ENCODE results near the gene JMJD4. TPM values are rescaled to one million over a fixed set of nuclear protein-coding genes. Genes with fewer than 3 reads are reported as not detected.

JMJD4 gene
- total RNA-seq, 1 experiment from 2014 or later = 23.4 TPM

DNA sequence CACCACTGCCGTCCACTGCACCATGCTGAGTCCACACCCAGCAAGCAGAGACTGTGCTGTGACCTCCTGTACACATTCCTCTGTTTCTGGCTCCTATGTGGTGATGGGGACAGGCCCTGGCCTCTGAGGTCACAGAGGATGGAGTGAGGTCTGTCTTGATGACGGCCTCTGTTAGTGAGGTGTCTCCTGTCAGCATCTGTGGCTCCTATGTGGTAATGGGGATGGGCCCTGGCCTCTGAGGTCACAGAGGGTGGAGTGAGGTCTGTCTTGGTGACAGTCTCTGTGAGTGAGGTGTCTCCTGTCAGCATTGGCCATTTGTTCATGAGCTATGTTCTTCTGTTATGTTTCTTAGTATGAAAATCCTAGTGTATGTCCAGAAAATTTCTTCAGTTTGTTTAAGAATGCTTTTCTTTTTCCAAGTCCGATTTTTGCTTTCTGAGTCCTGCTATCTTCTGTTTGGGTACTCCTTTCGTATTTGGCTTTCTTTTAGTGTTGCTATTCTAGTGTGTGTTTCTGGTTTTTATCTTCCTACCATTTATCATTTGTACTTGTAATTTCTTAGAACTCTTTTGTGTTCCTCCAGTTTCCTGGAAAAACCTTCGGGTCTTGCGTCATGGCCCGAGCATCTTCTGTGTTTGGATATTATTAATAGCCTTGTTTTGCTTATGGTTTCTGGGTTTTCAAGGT lies 13.5 kb upstream of the JMJD4 start:
- Histone ChIP-seq H3K4me3 (no peak overlapping the region), H3K4me1 (no peaks in the 10 kb centered on the region), H3K27ac (no peak overlapping the region), H3K27me3 (no peaks in the 10 kb centered on the region), H3K36me3 (peaks cover 33% of the 10 kb centered on the region), H3K9me3 (replicated peaks) (no peaks in the 10 kb centered on the region)
- DNase-seq = no peak

DNA sequence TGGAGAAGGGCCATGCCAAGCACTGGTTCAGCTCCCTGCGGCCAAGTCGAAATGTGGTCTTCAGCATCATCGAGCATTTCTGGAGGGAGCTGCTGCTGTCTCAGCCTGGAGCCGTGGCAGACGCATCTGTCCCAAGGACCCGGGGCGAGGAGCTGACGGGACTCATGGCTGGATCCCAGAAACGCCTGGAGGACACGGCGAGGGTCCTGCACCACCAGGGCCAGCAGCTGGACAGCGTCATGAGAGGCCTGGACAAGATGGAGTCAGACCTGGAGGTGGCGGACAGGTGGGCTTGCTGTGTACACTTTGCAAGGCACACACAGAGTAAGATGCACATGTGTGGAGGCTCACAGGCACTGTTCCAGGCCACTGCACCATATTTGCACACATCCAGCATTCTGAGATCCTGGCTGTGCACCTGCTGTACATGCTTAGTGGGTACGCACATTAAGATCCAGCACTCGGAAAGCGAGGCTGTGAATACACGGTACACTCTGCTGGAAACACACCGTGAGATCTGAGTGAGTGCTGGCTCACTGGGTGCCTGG lies 12.9 kb upstream of the JMJD4 start:
- H3K9me3 ChIP-seq (replicated peaks) = no peaks in the 10 kb centered on the region
- no peak for DNase-seq
- no peaks in the 10 kb centered on the region for H3K27me3 ChIP-seq
- peaks cover 27% of the 10 kb centered on the region for H3K36me3 ChIP-seq
- H3K4me3 ChIP-seq = no peak overlapping the region
- no peaks in the 10 kb centered on the region for H3K4me1 ChIP-seq
- H3K27ac ChIP-seq = no peak overlapping the region

DNA sequence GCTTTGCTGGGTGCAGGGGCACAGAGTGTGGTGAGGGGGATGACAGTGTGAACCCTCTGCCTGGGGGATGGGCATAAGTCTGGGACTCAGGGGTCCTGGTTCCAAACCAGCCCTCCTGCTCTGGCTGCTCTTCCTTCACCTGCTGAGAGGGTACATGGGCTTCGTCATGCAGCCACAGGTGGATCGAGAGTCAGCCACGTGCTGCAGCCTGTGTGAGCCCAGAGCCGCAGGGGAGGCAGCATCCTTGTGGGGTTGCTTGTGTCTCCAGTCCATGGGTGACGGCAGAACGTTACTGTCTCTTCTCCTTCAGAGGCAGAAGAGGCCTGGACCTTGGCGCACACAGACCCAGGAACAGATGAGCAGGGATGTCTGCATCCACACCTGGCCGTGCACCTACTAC lies 12.3 kb upstream of the JMJD4 start:
- peaks cover 27% of the 10 kb centered on the region for H3K36me3 ChIP-seq
- no peak overlapping the region for H3K4me3 ChIP-seq
- no peaks in the 10 kb centered on the region for H3K27me3 ChIP-seq
- no peak for DNase-seq
- H3K4me1 ChIP-seq = no peaks in the 10 kb centered on the region
- H3K27ac ChIP-seq = no peak overlapping the region
- H3K9me3 ChIP-seq (replicated peaks) = no peaks in the 10 kb centered on the region

DNA sequence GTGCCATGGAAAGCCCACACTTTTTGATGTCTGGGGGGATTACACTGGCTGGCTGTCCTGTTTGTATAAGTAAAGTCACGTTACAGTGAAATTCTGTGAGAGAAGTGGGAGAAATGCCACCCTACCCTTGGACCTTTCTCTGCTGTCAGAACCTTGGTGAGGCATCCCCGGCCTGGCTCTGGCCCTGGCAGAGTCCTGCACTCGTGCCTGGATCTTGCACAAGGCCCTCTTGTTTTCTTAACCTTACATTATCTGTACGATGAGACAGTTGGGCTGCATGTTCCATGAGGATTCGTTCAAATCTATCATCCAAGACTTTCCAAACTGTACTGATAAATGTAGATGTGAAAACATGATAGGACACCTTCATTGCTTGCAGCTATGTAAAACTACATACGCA lies 11.6 kb upstream of the JMJD4 start:
- no peak for DNase-seq
- Histone ChIP-seq H3K36me3 (peaks cover 23% of the 10 kb centered on the region), H3K27ac (no peak overlapping the region), H3K27me3 (no peaks in the 10 kb centered on the region), H3K9me3 (replicated peaks) (no peaks in the 10 kb centered on the region), H3K4me1 (no peaks in the 10 kb centered on the region), H3K4me3 (no peak overlapping the region)

DNA sequence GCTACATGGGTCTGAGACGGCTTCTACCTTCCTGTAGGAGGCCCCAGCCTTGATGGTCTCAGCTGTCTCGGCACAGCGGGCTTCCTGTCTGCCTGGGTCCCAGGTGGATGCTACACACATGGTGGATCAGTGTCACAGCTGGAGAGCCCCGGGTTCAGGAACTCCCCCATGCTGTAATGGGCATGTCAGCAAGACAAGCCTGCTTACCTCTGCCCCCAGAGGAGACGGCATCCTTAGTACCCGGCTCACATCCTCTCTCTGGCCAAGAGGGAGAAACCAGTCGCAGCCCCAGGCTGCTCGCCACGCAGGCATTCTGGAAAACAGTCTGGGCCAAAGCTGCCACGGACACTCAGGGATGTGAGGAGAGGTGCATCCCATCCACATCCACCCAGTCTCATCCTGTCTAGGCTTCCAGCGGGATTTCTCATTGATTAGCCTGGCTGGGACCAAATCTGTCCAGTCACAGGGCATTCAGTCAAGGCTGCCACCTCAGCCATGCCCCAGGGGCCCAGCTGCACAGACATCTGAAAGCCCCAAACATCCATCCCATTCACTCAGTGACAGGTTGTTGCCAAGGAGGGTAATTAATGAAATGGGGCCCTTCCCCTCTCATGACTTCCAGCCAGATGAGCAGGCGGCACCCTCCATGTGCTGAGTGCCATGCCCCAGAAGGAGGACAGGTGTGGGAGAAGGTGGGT lies 10.6 kb upstream of the JMJD4 start:
- Histone ChIP-seq H3K4me1 (no peaks in the 10 kb centered on the region), H3K27ac (no peak overlapping the region), H3K27me3 (no peaks in the 10 kb centered on the region), H3K4me3 (no peak overlapping the region), H3K9me3 (replicated peaks) (no peaks in the 10 kb centered on the region), H3K36me3 (peaks cover 17% of the 10 kb centered on the region)
- DNase-seq = no peak

DNA sequence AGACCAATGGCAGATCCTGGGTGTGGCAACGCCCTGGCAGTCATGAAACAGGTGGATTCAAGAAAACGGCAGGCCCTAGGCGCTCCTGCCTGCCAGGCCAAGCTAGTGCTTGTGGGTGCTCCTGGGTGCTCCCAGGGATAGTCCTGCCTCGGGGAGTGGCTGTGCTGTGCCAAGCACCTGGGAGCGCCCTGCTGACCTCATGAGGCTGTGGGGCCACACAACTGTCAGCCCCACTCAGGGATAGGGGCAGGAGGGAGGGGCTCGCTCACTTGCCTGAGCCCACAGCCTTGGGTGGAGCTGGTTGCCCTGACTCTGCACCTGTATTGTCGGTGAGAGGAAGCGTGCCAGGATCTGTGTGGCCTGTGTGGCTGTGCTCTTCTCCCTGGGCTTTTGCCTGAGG lies 9.6 kb upstream of the JMJD4 start:
- no peak for DNase-seq
- H3K36me3 ChIP-seq = peaks cover 15% of the 10 kb centered on the region; the same call in 1 of the 2 replicates

DNA sequence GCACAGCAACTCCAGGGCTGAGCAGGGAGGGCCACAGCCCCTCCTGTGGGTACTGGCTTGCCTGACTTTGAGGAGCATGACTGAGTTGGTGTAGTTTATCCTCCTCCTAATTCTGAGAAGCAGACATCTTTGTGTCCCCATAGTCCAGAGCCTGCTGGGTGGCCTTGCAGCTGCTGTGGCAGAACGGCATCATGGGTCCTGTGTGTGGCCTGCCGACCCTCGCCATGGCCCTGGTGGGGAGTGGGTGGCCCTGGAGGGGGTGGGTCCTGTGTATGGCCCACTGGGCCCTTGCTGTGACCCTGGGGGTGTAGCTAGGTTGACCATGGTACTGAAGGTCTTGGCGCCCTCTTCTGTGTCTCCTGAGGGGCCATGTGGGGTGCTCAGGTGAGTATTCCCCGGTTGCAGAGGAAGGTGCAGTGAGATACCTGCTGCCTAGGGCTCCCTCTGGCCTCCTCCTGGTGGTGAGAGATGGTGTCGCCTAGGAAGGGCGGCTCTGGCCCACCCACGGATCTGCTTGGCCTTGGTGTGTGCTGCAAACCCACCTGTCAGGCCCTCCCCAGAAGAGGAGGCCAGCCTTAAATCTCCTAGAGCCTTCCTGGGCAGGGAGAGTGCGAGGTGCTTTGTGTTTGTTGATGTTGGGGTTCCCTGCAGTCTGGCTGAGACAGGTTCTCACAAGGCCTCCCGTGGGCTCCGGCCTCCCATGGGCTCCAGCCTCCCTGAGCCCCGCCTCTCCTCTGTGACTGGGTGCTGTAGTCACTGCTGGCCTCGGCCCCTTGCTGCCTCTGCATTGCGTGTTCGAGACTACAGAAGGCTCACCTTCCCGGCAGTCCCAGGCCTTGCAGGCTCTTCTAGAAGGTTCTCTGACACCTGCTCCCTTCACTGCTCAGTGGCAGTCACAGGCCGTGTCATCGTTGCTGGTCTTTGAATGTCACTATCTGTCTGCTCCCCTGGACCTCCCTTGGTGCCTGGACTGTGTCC lies 7.9 kb upstream of the JMJD4 start:
- no peak for DNase-seq
- Histone ChIP-seq H3K4me1 (no peaks in the 10 kb centered on the region), H3K27me3 (no peaks in the 10 kb centered on the region)

More for the DNA sequence above, 9.6 kb upstream of the JMJD4 start:
- Histone ChIP-seq H3K27me3 (no peaks in the 10 kb centered on the region), H3K4me3 (no peak overlapping the region), H3K27ac (no peak overlapping the region), H3K4me1 (no peaks in the 10 kb centered on the region), H3K9me3 (replicated peaks) (no peaks in the 10 kb centered on the region)

DNA sequence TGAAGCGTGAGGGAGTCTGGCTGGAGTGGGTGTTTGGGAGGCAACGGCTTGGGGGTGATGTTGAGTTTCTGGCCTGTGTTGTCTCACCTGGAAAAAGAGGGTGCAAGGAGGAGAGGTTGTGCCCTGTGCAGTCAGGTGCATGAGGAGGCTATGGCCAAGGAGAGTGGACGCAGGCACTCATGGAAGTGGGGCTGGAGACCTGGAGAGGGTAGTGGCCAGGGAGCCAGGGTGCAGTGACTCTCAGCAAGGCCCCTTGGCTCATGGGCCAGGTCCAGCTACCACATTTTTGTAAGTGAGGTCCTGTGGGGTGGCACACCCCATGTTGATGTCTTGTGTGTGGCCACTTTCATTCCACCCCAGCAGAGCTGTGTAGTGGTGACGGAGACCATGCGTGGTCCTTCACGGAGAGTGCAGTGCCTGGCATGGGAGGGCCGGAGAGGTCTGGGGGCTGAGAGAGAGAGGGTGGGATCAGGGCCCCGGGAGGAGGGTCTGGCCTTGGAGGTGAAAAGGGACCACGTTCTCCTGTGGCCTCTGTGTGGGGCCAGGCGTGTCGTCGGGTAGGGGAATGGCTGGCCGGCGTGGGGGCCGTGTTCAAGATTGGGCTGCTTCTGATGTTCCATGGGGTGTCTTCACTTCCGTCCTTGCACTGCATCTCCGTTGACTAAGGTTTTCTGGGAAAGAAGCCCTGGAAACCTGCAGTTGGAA lies 6.2 kb upstream of the JMJD4 start:
- Histone ChIP-seq H3K27me3 (no peaks in the 10 kb centered on the region), H3K27ac (no peak overlapping the region), H3K9me3 (replicated peaks) (no peaks in the 10 kb centered on the region), H3K4me1 (no peaks in the 10 kb centered on the region), H3K36me3 (0 out of 2 replicates have a peak, but pooled peaks cover 8% of the 10 kb centered on the region), H3K4me3 (no peak overlapping the region)
- no peak for DNase-seq

More for the DNA sequence above, 7.9 kb upstream of the JMJD4 start:
- no peak overlapping the region for H3K4me3 ChIP-seq
- no peaks in the 10 kb centered on the region for H3K9me3 ChIP-seq (replicated peaks)
- H3K36me3 ChIP-seq = peaks cover 10% of the 10 kb centered on the region; the same call in 1 of the 2 replicates
- no peak overlapping the region for H3K27ac ChIP-seq

DNA sequence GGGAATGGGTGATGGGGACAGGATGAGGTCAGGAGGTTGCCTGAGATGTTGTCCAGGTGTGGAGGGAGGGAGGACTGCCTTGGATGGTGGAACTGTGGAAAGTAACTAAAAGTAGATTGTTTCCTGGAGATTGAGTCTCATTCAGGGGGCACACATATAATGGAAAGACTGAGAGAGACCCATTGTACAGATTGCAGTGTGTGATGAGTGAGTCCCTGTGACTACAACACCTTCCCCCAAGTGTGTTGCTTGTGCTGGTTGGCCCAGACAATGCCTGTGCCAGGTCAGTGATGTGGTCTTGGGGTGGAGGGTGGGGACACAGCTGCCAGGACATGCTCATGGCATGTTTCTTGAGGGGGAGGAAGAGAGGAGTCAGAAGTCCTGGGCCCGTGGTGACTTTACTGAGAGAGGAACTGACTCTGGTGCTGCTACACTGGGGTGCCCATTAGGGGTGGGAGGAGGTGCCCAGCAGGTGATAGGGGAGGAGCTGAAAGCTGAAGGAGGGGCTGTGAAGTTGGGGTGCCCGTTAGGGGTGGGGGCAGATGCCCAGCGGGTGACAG lies 5.4 kb upstream of the JMJD4 start:
- H3K9me3 ChIP-seq (replicated peaks) = no peaks in the 10 kb centered on the region
- H3K27ac ChIP-seq = no peak overlapping the region
- no peaks in the 10 kb centered on the region for H3K27me3 ChIP-seq
- H3K4me3 ChIP-seq = no peak overlapping the region
- no peaks in the 10 kb centered on the region for H3K4me1 ChIP-seq
- H3K36me3 ChIP-seq = 0 out of 2 replicates have a peak, but pooled peaks cover 8% of the 10 kb centered on the region
- no peak for DNase-seq

DNA sequence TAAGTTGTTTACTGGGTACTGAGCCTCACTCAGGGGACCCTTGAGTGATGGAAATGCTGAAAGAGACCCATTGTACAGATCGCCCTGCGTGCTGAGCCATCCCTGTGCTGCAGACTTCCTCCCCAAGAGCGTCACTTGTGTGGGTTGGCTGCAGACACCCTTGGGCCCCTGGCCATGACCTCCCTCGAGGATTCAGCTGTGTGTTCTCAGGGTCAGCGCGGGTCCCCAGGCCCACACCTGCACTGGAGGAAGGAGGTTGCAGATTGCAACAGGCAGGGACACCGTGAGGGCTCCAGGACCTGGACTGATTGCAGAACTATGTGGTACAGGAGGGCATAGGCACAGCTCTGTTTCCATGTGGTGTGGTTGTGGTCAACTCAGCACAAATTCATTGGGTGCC lies 4.5 kb upstream of the JMJD4 start:
- DNase-seq = no peak
- no peaks in the 10 kb centered on the region for H3K4me1 ChIP-seq
- H3K27ac ChIP-seq = no peak overlapping the region
- no peak overlapping the region for H3K4me3 ChIP-seq
- 0 out of 2 replicates have a peak, but pooled peaks cover 8% of the 10 kb centered on the region for H3K36me3 ChIP-seq
- H3K9me3 ChIP-seq (replicated peaks) = no peaks in the 10 kb centered on the region
- H3K27me3 ChIP-seq = no peaks in the 10 kb centered on the region

DNA sequence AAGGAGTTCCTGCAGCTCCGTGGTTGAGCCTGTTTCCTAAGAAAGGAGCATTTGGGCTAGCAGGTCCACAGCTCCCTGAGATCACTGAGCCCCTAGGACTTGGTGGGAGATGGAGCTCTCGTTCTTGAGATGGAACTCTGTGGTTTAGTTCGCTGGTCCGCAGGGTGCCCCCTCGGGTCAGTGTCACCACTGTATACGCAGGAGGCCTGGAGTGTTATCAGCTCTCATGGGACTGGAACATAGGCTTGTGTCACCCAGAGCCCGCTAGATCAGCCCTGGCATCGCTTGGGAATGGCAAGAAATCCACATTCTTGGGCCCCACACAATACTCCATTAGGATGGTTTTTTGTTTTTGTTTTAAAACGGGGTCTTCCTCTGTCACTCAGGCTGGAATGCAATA lies 3.7 kb upstream of the JMJD4 start:
- DNase-seq = no peak
- no peaks in the 10 kb centered on the region for H3K4me1 ChIP-seq
- H3K27ac ChIP-seq = no peak overlapping the region
- 0 out of 2 replicates have a peak, but pooled peaks cover 7% of the 10 kb centered on the region for H3K36me3 ChIP-seq
- H3K27me3 ChIP-seq = no peaks in the 10 kb centered on the region
- H3K9me3 ChIP-seq (replicated peaks) = no peaks in the 10 kb centered on the region
- H3K4me3 ChIP-seq = no peak overlapping the region

DNA sequence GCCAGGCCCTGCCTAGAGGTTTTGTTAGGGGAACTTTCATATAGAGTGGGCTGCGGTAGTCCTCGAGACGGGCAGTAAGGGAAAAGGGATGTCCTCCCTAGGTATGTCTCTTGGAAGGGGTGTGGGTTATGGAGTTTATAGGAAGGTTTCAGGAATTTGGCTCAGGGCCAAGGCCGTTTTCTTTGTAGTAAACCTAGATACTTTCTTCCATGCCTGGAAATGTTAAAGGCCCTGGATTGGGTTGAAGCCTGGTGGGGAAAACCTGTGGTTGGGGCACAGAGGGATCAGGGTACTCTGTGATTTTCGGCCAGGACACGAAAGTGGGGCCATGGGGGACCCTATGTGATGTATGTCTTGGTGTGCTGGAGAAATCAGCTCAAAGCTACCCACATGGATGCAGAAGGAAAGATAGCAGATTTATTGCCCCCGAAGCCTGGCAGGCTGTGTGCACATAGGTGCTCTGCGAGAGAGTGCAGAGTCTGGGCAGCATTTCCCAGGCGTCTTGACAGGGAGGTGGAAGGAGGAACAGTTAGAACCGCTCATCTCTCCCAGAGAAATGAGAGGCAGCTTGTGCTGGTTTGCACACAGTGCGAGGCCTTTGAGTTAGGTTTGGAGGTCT lies 1.8 kb upstream of the JMJD4 start:
- Histone ChIP-seq H3K4me3 (no peak overlapping the region), H3K4me1 (no peaks in the 10 kb centered on the region)

DNA sequence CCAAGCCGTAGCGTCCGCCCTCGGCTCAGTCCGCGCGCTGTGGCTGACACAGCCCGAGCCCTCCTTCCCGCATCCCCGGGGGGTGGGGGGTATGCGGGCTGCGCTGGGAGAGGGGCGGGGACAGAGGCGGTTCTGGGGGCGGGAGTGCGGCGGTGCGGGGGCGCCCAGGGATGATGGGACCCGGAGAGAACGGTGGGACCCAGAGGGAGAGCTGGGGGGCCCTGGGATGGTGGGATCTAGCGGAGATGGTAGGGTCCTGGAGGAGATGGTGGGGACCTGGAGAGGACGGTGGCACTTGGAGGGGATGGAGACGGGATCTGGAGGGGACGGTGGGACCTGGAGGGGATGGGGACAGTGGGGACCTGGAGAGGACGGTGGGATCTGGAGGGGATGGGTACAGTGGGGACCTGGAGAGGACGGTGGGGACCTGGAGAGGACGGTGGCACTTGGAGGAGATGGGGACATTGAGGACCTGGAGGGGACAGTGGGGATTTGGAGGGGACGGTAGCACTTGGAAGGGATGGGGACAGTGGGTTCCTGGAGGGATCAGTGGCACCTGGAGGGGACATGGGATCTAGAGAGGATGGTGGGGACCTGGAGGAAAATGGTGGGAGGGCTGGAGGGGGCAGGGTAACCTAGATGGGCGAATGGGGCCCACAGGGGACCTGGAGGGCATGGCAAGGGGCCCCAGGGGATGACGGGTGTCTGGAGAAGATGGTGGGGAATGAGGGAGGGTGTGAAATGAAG lies 610 bp upstream of the JMJD4 start:
- Histone ChIP-seq H3K27me3 (no peaks in the 10 kb centered on the region), H3K9me3 (replicated peaks) (no peaks in the 10 kb centered on the region), H3K4me3 (peak overlapping the region; percentile 90), H3K36me3 (peaks cover 17% of the 10 kb centered on the region; the same call in 1 of the 2 replicates), H3K4me1 (no peaks in the 10 kb centered on the region), H3K27ac (peak overlapping the region; percentile 61)
- no peak for DNase-seq

More for the DNA sequence above, 1.8 kb upstream of the JMJD4 start:
- Histone ChIP-seq H3K27me3 (no peaks in the 10 kb centered on the region), H3K9me3 (replicated peaks) (no peaks in the 10 kb centered on the region), H3K36me3 (peaks cover 17% of the 10 kb centered on the region; the same call in 1 of the 2 replicates), H3K27ac (no peak overlapping the region)
- no peak for DNase-seq
